ENCODE results near the gene NR4A1. TPM values are rescaled to one million over a fixed set of nuclear protein-coding genes. Genes with fewer than 3 reads are reported as not detected.

NR4A1 gene
- total RNA-seq, 1 experiment from 2014 or later = 25.8 TPM

GRCh38 chr12:52087961-52088820, 36.9 kb downstream of the NR4A1 start:
- peaks cover 20% of the 10 kb centered on the region for H3K27me3 Mint-ChIP-seq (ENCODE audit: low read depth)

More at GRCh38 chr12:52087961-52088820, 36.9 kb downstream of the NR4A1 start:
- WGBS (ENCODE audit: extremely low coverage, insufficient read length, low lambda C conversion rate) = no CpG with 5 or more reads among the region's 20 CpGs
- Histone ChIP-seq H2AFZ (ENCODE audit: low read length) (no peak overlapping the region), H4K5ac (ENCODE audit: insufficient read length, low read depth, low read length) (no peak overlapping the region), H3K4ac (ENCODE audit: low read depth, low read length) (no peak overlapping the region), H2BK120ac (ENCODE audit: low read depth, low read length, poor library complexity, severe bottlenecking) (no peak overlapping the region), H4K8ac (replicated peaks; ENCODE audit: insufficient read length, low read depth, low read length) (no peak overlapping the region), H3K56ac (ENCODE audit: insufficient read length, low read depth, low read length) (no peak overlapping the region), H3K27me3 (ENCODE audit: insufficient read depth, low read length) (no peaks in the 10 kb centered on the region), H2BK12ac (ENCODE audit: insufficient read length, low read depth, low read length) (no peak overlapping the region), H3K23me2 (ENCODE audit: insufficient read length, low read depth, low read length, poor library complexity, severe bottlenecking) (no peaks in the 10 kb centered on the region), H3K14ac (ENCODE audit: insufficient read depth, low read length) (no peak overlapping the region; the same call in 1 of the 2 replicates), H3T11ph (ENCODE audit: low read length) (no peak overlapping the region), H3K4me2 (ENCODE audit: insufficient read depth, insufficient read length, low read length) (no peak overlapping the region), H2BK5ac (ENCODE audit: insufficient read length, low read length) (no peak overlapping the region), H3K79me1 (ENCODE audit: insufficient read depth, low read depth, low read length, poor library complexity, severe bottlenecking) (no peaks in the 10 kb centered on the region), H3K79me2 (ENCODE audit: insufficient read depth, low read length) (no peaks in the 10 kb centered on the region), H4K20me1 (ENCODE audit: control insufficient read depth, insufficient read depth, insufficient read length) (no peaks in the 10 kb centered on the region), H2BK15ac (ENCODE audit: low read depth, low read length) (no peak overlapping the region), H3K27ac (ENCODE audit: insufficient read length, low read depth, low read length) (no peak overlapping the region), H3K9me3 (ENCODE audit: control insufficient read depth, low read depth, low read length) (no peaks in the 10 kb centered on the region), H2AK5ac (ENCODE audit: insufficient read length, low read length) (no peak overlapping the region), H3K18ac (ENCODE audit: insufficient read length, low read depth, low read length) (no peak overlapping the region), H3K9ac (ENCODE audit: extremely low read depth, insufficient read length, low read length) (no peak overlapping the region), H3K23ac (ENCODE audit: insufficient read length, low read depth, low read length) (no peak overlapping the region), H3K4me1 (ENCODE audit: insufficient read depth, low read length) (no peaks in the 10 kb centered on the region; the same call in 1 of the 2 replicates), H2BK20ac (ENCODE audit: low read depth, low read length, poor library complexity, severe bottlenecking) (no peak overlapping the region), H4K91ac (ENCODE audit: insufficient read length, low read depth, low read length) (no peak overlapping the region)
- H3K4me3 Mint-ChIP-seq = no peak overlapping the region
- peaks cover 17 to 25% of the 10 kb centered on the region in 2 experiments for H3K4me1 Mint-ChIP-seq
- peak overlapping the region in 1 of 3 experiments; percentile 59; a peak in 2 of 7 replicates for H3K27ac Mint-ChIP-seq
- TF ChIP-seq CTCF (conservative IDR thresholded peaks at IDR 0.05) = no peak
- DNase-seq = no peak
- no peaks in the 10 kb centered on the region for H3K9me3 Mint-ChIP-seq
- H3K36me3 Mint-ChIP-seq (ENCODE audit: insufficient read depth in 1 of 3, low read depth in 3 of 3) = no peaks in the 10 kb centered on the region

Data from H9 (cell line).